Stimulated activated CD4-positive, alpha-beta T cell treated with anti-CD3 and anti-CD28 coated beads, Interleukin-15, amount 100 ng/mL, for 24 hours (primary cell): Measurements from ENCODE around the gene FNDC10.
A peak's percentile ranks its signal among the peaks of the same experiment; 100 is the strongest.

Source experiments
- DNase-seq: peaks from one replicate; pipeline ENCODE4 v3.0.0-alpha.2; 2020

FNDC10 gene

GRCh38 chr1:1616045-1616790, 16.3 kb upstream of the FNDC10 start:
- peak; percentile 65 for DNase-seq

GRCh38 chr1:1615256-1616044, 15.5 kb upstream of the FNDC10 start, which contains the start of gene MIB2:
TSS of gene MIB2 (plus strand) at chr1:1615500. CDS start at chr1:1623453, 7,953 bp downstream.
- DNase-seq, result peak; percentile 97

GRCh38 chr1:1614954-1615255, 15.0 kb upstream of the FNDC10 start:
- DNase-seq, result no peak

GRCh38 chr1:1614204-1614953, 14.4 kb upstream of the FNDC10 start:
- peak; percentile 69 for DNase-seq

- no peak for DNase-seq
Measured at GRCh38 chr1:1613509-1614082, 13.7 kb upstream of the FNDC10 start.

GRCh38 chr1:1612104-1612400, 12.1 kb upstream of the FNDC10 start:
- DNase-seq, result no peak

- DNase-seq, result no peak
Measured at GRCh38 chr1:1610796-1611195, 10.9 kb upstream of the FNDC10 start.

GRCh38 chr1:1609822-1610485, 10.0 kb upstream of the FNDC10 start:
- no peak for DNase-seq

GRCh38 chr1:1606232-1606631, 6.3 kb upstream of the FNDC10 start:
- no peak for DNase-seq

- no peak for DNase-seq
Measured at GRCh38 chr1:1605724-1606123, 5.8 kb upstream of the FNDC10 start.

GRCh38 chr1:1605034-1605591, 5.2 kb upstream of the FNDC10 start:
- DNase-seq, result no peak

- DNase-seq, result no peak
Measured at GRCh38 chr1:1604374-1605033, 4.6 kb upstream of the FNDC10 start.

- no peak for DNase-seq
Measured at GRCh38 chr1:1603671-1604373, 3.9 kb upstream of the FNDC10 start.

GRCh38 chr1:1602968-1603506, 3.1 kb upstream of the FNDC10 start:
- DNase-seq, result no peak

GRCh38 chr1:1602304-1602967, 2.5 kb upstream of the FNDC10 start:
- no peak for DNase-seq

GRCh38 chr1:1601564-1602303, 1.8 kb upstream of the FNDC10 start:
- DNase-seq, result no peak

GRCh38 chr1:1600861-1601563, 1.1 kb upstream of the FNDC10 start:
- DNase-seq, result no peak

- peak; percentile 47 for DNase-seq
Measured at GRCh38 chr1:1599030-1599934, 653 bp downstream of the FNDC10 start.
